ENCODE data around the gene EMSY.

DNA sequence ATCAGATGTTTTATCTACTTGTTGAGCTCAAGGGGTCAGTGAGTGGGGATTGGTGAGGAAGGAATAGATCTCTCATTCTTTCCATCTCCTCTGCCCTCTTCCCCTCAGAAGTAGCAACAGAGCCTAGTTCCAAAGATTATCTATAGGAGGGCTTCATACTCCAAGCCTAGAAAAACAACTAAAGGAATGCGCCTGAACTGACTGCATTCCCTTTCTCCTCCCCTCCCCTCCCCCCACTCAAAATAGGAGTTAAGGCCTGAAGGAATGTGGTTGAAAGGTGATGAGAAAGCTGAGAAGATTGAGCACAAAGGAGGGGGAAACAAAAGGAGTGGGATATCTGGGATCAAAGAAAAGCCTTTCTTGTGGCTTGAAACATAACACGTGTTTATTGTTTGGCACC lies 10.5 kb downstream of the EMSY start:
- no peak for TF ChIP-seq POLR2A (IDR thresholded peaks at IDR 0.05)
- TF ChIP-seq, protein P1, sequence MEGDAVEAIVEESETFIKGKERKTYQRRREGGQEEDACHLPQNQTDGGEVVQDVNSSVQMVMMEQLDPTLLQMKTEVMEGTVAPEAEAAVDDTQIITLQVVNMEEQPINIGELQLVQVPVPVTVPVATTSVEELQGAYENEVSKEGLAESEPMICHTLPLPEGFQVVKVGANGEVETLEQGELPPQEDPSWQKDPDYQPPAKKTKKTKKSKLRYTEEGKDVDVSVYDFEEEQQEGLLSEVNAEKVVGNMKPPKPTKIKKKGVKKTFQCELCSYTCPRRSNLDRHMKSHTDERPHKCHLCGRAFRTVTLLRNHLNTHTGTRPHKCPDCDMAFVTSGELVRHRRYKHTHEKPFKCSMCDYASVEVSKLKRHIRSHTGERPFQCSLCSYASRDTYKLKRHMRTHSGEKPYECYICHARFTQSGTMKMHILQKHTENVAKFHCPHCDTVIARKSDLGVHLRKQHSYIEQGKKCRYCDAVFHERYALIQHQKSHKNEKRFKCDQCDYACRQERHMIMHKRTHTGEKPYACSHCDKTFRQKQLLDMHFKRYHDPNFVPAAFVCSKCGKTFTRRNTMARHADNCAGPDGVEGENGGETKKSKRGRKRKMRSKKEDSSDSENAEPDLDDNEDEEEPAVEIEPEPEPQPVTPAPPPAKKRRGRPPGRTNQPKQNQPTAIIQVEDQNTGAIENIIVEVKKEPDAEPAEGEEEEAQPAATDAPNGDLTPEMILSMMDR (IDR thresholded peaks at IDR 0.05), result no peak

All from right lobe of liver (tissue), 4 donors.